Testis (tissue), 3 donors: ENCODE results near the gene CNTN4. TPM values are rescaled to one million over a fixed set of nuclear protein-coding genes. Genes with fewer than 3 reads are reported as not detected.

ENCODE experiments used
- DNase-seq: peaks from one replicate; pipeline ENCODE4 v3.0.0-alpha.2; 2019
- H3K27ac ChIP-seq, 2 donors: fragments of 200-600 bp; sonication (generic); one replicate each; pipeline ENCODE4 v1.5.1; 2019
- H3K27me3 ChIP-seq: fragments of 200-600 bp; sonication (generic); one replicate; pipeline ENCODE4 v1.5.1; 2019
- H3K36me3 ChIP-seq: fragments of 200-600 bp; sonication (generic); one replicate; pipeline ENCODE4 v1.5.1; 2017; ENCODE audit warnings: low read depth; ENCODE audit errors: missing control alignments
- H3K4me1 ChIP-seq: fragments of 200-600 bp; sonication (generic); one replicate; pipeline ENCODE4 v1.5.1; 2019
- H3K4me3 ChIP-seq, 2 donors: fragments of 200-600 bp; sonication (generic); one replicate each; pipeline ENCODE4 v1.5.1; 2017 to 2019
- H3K9me3 ChIP-seq: fragments of 200-600 bp; sonication (generic); one replicate; pipeline ENCODE4 v1.5.1; 2017
- POLR2A ChIP-seq: fragments of 450-650 bp; IDR thresholded peaks from one replicate; pipeline ENCODE4 v1.6.1; 2017; ENCODE audit warnings: antibody characterized with exemption, mild to moderate bottlenecking, moderate library complexity
- WGBS, 2 donors: methylation state at CpG; one replicate each; pipeline ENCODE4 v1.1.5; 2018; 5-methylcytosine and 5-hydroxymethylcytosine counted together
- intact Hi-C: fragments of 100-400 bp; cut with DNase I; formaldehyde crosslinking; loops from one replicate; pipeline ENCODE4 v1.15.1; 2023; ENCODE audit warnings: low total_unique reads
- polyA plus RNA-seq: library from polyadenylated mRNA; stranded (reverse); fragments of 350-450 nt; fragmentation: Illumina TruSeq; extraction: RNeasy Lipid Tissue Mini Kit (QIAGEN cat#74804); gene quantifications from one replicate; pipeline ENCODE4 v1.2.3, GENCODE V29; 2014; ENCODE audit warnings: low read depth, low replicate concordance; ENCODE audit not compliant: insufficient read depth
- total RNA-seq, 2 donors: library from RNA; depleted of rRNA; stranded (reverse); fragments of >200 nt; gene quantifications; one replicate each; pipeline ENCODE4 v1.2.3, GENCODE V29; 2016
- TF ChIP-seq, protein P1 (sequence below), 3 experiments: fragments of 450-650 bp in 2 of 3; fragments of 200-600 bp in 1 of 3; sonication (generic) in 1 of 3; IDR thresholded peaks; one replicate each; pipeline ENCODE4 v1.5.1; 2016 to 2019; ENCODE audit warnings: antibody characterized with exemption in 3 of 3, mild to moderate bottlenecking in 2 of 3, moderate library complexity in 1 of 3

The CNTN4 gene
- total and polyA plus RNA-seq, 3 donors from 2014 or later = 10.4 to 37.7 (median 19.6) TPM

DNA sequence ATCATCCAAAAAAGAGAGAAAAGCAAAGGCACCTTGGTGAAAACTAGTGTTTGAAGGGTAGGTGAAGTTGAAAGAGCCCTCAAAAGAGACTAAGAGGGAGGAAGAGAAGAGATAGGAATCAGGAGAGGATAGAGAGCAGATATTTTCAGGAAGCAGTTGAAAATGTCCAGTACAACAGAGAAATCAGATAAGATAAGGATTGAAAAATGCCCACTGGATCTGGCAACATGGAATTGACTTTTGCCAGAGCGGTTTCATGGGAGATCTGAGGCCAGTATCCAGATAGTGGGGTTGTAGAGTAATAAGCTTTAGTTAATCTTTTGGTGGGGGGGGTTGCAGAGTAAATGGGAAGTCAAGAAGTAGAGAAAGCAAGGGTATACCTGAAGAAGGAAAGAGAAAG is 674.1 kb downstream of the CNTN4 start:
- no peaks in the 10 kb centered on the region for H3K27me3 ChIP-seq
- TF ChIP-seq, protein P1, sequence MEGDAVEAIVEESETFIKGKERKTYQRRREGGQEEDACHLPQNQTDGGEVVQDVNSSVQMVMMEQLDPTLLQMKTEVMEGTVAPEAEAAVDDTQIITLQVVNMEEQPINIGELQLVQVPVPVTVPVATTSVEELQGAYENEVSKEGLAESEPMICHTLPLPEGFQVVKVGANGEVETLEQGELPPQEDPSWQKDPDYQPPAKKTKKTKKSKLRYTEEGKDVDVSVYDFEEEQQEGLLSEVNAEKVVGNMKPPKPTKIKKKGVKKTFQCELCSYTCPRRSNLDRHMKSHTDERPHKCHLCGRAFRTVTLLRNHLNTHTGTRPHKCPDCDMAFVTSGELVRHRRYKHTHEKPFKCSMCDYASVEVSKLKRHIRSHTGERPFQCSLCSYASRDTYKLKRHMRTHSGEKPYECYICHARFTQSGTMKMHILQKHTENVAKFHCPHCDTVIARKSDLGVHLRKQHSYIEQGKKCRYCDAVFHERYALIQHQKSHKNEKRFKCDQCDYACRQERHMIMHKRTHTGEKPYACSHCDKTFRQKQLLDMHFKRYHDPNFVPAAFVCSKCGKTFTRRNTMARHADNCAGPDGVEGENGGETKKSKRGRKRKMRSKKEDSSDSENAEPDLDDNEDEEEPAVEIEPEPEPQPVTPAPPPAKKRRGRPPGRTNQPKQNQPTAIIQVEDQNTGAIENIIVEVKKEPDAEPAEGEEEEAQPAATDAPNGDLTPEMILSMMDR (IDR thresholded peaks at IDR 0.05) = no peak
- no peak for TF ChIP-seq POLR2A
- DNase-seq = no peak
- H3K36me3 ChIP-seq = no peaks in the 10 kb centered on the region
- no peaks in the 10 kb centered on the region for H3K9me3 ChIP-seq
- intact Hi-C loops = no loop called here
- WGBS, 2 donors = 70 to 75% methylated on average over 1 of the region's 1 CpG
- H3K27ac ChIP-seq = no peak overlapping the region
- H3K4me1 ChIP-seq = no peaks in the 10 kb centered on the region
- no peak overlapping the region for H3K4me3 ChIP-seq

DNA sequence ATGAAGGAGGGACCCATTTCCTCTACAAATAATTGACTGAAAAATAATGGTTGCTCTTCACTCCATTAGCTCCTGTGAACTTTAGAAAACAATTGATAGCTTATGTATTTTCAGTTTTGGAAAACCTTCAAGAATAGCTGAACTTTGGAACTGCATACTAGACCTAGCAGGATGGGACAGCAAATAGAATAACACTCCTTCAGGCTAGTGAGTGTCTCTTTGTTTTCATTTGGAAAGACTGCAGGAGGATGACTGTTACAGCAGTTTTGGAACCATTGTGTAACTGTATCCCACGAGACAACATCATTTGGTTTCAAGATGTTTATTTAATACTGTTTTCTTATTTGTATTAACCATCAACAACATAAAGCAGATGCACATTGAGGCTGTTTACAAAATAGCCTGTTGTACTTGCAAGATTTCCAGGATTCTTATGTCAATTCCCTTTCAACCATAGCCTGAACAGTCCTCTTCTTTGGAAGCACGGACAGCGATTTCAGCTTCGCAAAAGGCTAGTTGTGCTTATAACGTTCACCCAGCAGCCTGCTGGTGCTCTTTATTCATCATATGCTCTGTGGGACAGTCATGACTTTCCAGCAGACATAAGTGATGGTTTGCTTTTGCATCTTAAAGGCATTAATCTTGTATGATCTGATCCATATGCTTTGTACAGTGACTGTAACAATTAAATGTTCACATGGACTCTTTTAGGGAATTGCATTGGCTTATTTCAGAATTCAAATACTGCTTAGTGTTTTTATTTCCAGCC is 676.0 kb downstream of the CNTN4 start:
- H3K27me3 ChIP-seq = no peaks in the 10 kb centered on the region
- no peaks in the 10 kb centered on the region for H3K36me3 ChIP-seq
- no peaks in the 10 kb centered on the region for H3K9me3 ChIP-seq
- no peaks in the 10 kb centered on the region for H3K4me1 ChIP-seq
- no peak overlapping the region for H3K27ac ChIP-seq
- TF ChIP-seq POLR2A = no peak
- TF ChIP-seq, protein P1 (IDR thresholded peaks at IDR 0.05) = no peak
- no peak overlapping the region for H3K4me3 ChIP-seq
- WGBS, 2 donors = 78 to 85% methylated on average over 5 of the region's 5 CpGs
- intact Hi-C loops = no loop called here
- no peak for DNase-seq

DNA sequence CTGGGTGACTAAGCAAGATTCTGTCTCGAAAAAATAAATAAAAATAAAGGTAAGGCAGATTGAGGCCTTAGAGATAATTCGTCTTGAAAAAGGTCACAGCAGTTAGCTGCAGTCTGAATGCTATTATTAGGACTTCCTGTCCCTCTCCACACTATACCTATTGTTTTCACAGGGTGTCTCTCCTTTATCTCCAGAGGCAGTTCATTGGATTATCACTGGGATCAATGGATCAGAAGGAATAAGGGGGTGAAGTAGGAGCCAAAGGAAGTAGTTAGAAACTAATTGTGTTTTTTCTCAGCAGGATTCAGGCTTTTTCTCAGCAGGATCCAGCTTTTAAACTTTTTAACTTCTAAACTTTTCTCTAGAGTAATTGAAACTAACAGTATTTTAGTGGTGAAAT is 684.6 kb downstream of the CNTN4 start:
- DNase-seq = no peak
- WGBS, 2 donors = 58 to 59% methylated on average over 2 of the region's 2 CpGs
- intact Hi-C loops = no loop called here
- TF ChIP-seq, protein P1 (IDR thresholded peaks at IDR 0.05) = no peak
- TF ChIP-seq POLR2A = no peak
- H3K4me1 ChIP-seq = no peaks in the 10 kb centered on the region
- H3K4me3 ChIP-seq = no peak overlapping the region
- no peaks in the 10 kb centered on the region for H3K27me3 ChIP-seq
- H3K9me3 ChIP-seq = no peaks in the 10 kb centered on the region
- H3K36me3 ChIP-seq = no peaks in the 10 kb centered on the region
- H3K27ac ChIP-seq = no peak overlapping the region

DNA sequence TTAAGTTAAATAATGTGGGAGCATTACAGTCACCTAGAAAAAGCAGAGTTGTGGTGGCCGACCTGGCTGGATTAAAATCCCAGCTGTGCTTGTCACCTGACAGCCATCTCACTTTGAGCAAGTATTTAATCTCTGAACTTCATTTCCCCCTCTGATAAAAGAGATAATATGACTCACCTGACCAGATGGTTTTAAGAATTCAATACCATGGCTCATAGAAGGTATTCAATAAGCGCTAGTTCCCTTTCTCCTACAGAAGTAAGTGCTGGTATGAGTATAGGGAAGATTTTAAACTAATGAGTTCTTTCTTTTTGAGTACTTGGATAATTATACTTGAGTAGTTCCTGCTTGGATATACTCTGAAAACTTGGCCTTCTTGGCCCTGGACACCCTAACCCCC is 686.0 kb downstream of the CNTN4 start:
- H3K27me3 ChIP-seq = no peaks in the 10 kb centered on the region
- no peaks in the 10 kb centered on the region for H3K4me1 ChIP-seq
- DNase-seq = no peak
- 87 to 92% methylated on average over 2 of the region's 2 CpGs for WGBS, 2 donors
- H3K4me3 ChIP-seq = no peak overlapping the region
- TF ChIP-seq, protein P1 (IDR thresholded peaks at IDR 0.05) = no peak
- no peak for TF ChIP-seq POLR2A
- intact Hi-C loops = no loop called here
- no peak overlapping the region for H3K27ac ChIP-seq
- H3K9me3 ChIP-seq = no peaks in the 10 kb centered on the region
- H3K36me3 ChIP-seq = no peaks in the 10 kb centered on the region

DNA sequence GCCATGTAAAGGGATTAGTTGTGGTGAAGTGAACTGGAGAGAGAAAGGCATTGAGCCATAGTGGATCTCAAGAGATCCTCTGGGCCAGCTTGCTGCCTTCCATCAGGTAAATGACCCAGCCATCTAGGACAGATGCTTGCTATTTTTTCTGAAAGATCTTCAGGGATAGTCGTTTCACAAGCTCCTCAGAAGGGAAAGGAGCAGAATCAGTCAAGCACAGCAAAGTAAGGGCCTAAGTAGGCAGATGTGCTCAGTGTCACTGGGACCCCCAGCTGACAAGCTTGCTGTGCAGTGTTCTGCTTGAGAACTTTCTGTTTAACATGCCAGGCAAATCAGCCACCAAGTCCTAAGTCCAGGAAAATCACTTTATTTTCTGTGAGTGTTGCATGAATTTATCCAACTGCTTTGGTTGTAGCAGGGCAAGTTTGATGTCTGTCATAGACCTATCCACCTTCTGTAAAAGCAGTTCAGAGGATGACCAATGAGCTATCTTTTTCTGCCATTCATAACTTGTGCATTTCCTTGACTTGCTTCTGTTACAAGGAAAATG is 691.7 kb downstream of the CNTN4 start:
- TF ChIP-seq POLR2A = no peak
- TF ChIP-seq, protein P1 (IDR thresholded peaks at IDR 0.05) = no peak

More for the DNA sequence above, 691.7 kb downstream of the CNTN4 start:
- Histone ChIP-seq H3K4me3 (no peak overlapping the region), H3K27me3 (no peaks in the 10 kb centered on the region), H3K27ac (no peak overlapping the region), H3K9me3 (no peaks in the 10 kb centered on the region), H3K4me1 (no peaks in the 10 kb centered on the region), H3K36me3 (no peaks in the 10 kb centered on the region)
- no peak for DNase-seq
- intact Hi-C loops = no loop called here
- 48 to 60% methylated on average over 1 of the region's 1 CpG for WGBS, 2 donors
